LNCAP (cell line): ENCODE data around the gene LMNA.

Experiments used
- CTCF ChIP-seq: fragments of 450-650 bp; IDR thresholded peaks from 2 replicates; pipeline ENCODE4 v1.5.1; 2017; ENCODE audit warnings: mild to moderate bottlenecking

The LMNA gene

GRCh38 chr1:156157966-156158365, 43.5 kb downstream of the LMNA start:
- no peak for TF ChIP-seq CTCF

- TF ChIP-seq CTCF = no peak
Observed at GRCh38 chr1:156160000-156160742, 45.7 kb downstream of the LMNA start.

- TF ChIP-seq CTCF = no peak
Observed at GRCh38 chr1:156160743-156161171, 46.2 kb downstream of the LMNA start.

GRCh38 chr1:156162430-156163037, 48.0 kb downstream of the LMNA start:
- no peak for TF ChIP-seq CTCF

GRCh38 chr1:156163712-156164111, 49.2 kb downstream of the LMNA start:
- no peak for TF ChIP-seq CTCF

- TF ChIP-seq CTCF = no peak
Observed at GRCh38 chr1:156164125-156164831, 49.8 kb downstream of the LMNA start.

GRCh38 chr1:156165083-156165482, 50.6 kb downstream of the LMNA start:
- no peak for TF ChIP-seq CTCF
